NCI-H2107 treated with DMSO at 0.1 percent for 48 hours (cell line): Measurements from ENCODE around the gene ERMARD.

Experiments
- DNase-seq: peaks from one replicate; lab custom pipeline; 2025; ENCODE audit not compliant: unreplicated experiment; lab: John Stamatoyannopoulos, UW

ERMARD gene

DNA sequence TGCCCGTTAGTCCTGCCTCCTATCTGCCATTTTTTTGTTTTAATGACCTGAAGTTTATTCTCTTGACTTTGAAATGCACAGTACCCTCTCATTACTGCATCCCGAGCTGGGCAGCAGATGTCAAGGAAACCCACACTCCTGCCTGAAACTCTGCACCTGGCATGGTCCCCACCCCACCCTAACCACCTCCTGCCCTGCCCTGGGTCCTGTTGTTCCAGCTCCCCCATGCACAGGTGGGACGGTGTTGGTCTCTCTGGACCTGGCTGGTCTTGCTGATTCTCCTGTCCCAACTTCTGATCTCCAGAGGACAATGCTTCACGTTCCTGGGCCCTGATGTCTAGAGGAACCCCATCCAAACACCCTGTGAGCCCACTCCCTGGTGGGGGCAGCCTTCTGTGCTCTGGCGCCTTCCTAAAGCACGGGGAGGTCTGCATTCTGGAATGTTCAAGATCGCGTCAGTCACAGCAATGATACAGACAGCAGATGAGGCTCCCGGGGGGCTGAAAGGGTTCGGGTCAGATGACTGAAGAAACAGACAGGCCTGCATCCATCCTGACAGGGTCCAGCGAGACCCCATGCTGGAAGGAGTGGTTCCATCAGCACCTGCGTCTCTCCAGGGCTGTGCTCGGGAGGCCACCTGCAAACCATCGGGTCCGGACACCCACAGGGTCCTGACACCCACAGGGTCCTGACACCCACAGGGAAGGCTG, 73.6 kb downstream of the ERMARD start:
- DNase-seq: no peak

DNA sequence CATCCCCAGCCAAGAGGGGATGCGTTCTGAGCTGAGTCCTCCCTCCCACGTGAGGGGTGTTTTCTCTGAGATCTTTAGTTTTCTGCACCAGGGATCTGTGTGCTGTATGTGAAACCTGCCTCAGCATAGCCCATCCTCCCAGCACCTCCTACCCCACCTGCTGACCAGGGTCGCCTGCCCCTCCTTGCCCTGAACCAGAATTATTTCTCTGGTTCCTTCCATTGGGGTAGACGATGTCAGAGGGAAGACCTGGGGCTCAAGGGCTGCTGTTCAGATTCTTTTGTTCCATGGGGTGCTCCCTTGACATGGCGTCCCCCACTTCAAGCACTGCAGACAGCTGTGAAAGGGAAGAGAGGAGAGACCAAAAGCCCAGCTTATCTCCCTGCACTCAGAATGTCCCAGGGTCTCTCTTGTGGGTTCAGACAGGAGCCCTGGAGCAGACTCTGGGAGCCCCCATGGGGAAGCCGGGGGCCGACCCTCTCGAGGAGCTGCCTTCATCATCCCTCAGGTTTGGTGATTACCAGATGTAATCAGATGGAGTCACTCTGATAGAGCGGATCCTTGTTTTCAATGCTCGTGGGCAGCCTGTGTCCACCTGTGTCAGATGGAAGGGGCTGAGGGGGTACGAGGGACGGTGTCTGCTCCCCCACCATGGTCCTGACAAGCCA, 74.3 kb downstream of the ERMARD start:
- no peak for DNase-seq

DNA sequence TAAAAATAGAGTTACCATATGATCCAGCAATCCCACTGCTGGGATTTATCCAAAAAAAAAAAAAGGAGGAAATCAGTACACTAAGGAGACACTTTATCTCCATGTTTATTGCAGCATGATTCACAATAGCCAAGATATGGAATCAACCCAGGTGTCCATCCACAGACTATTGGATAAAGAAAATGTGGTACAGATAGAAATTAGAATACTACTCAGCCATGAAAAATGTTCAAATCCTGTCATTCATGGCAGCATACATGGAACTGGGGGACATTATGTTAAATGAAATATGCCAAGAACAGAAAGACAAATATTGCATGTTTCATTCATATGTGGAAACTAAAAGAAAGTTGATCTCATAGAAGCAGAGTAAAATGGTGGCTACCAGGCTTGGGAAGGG, 75.3 kb downstream of the ERMARD start:
- DNase-seq: no peak

DNA sequence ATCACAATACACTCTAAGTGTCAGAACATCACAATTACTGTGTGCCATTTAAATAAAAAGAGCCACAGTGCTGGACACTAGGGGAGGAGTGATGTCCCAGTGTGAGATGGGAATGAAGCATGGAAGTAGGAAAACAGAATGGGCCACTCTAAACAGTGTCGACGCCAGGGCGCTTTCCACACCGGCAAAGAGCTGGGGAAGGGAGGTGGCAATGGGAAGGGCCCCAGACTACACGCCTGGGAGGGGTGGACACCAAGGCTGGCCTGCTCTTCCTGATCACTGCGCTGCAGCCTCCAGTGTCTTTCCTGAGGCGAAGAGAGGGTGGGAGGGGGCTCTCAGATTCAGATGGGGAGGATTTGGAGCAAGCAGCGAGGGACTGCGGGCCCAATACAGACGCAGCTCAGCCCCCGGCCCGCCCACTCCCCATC, 75.9 kb downstream of the ERMARD start:
- DNase-seq: no peak

DNA sequence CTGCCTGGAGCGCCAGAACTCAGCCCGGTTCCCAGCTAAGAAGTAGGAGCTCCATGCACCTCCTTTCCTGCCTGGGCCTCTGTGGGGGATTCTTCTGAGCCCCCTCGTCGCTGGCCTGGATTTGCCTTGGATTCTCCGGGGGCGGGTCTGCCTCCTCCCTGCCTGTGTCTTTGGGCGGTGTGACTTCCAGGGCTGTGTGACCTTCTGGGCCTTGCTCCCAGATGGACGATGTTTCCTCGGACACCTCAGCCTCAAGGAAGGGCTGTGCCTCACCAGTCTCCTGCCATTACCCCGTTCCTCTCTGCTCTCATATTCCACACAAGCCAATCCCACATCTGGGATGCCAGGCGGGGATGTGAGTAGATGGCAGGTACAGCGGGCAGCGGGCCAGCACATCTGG, 76.8 kb downstream of the ERMARD start:
- DNase-seq: no peak

DNA sequence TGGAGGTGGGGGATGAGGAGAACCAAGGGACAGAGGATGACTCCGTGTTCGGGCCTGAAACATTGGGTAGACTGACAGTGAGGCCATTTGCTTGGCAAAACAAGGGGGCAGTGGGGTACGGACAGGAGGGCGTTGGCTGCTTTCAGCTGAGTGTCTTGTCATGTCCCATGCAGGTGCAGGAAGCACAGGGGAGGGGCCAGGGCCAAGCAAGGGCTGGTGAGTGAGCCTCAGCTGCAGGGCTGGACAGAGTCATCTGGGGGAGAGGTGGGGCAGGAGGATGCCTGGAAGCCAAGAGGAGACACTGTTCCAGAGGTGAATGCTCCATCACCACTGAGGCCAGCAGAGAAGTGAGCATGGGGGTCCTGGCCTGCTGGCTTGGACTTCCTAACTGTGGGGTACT, 78.4 kb downstream of the ERMARD start:
- no peak for DNase-seq

DNA sequence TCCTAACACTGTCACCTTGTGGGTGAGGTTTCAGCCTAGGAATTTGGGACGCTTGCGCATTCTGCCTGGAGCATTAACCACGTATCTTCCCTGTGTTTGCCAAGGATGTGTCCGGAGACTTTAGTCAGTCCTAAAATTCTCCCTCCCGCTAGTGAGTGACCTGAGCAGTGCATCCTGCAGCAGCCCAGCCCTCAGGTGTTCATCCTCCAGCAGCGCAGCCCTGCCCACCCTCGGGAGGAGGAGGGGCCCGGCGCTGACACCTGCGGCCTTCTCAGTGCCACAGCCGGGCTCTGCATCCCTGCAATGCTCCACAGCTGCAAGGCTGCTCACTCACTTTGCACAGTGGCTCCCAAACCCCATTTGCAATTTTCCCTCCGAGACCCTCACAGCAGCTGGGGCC, 79.5 kb downstream of the ERMARD start:
- DNase-seq: no peak
